ENCODE measurements around the gene EVI2B. TPM values are rescaled to one million over a fixed set of nuclear protein-coding genes. Genes with fewer than 3 reads are reported as not detected.
A peak's percentile ranks its signal among the peaks of the same experiment; 100 is the strongest.
"Not testable (repeated sequence)": the region's sequence is repeated elsewhere in the genome, so short reads cannot be mapped to it uniquely, and the experiment has no call there.

EVI2B gene, protein sequence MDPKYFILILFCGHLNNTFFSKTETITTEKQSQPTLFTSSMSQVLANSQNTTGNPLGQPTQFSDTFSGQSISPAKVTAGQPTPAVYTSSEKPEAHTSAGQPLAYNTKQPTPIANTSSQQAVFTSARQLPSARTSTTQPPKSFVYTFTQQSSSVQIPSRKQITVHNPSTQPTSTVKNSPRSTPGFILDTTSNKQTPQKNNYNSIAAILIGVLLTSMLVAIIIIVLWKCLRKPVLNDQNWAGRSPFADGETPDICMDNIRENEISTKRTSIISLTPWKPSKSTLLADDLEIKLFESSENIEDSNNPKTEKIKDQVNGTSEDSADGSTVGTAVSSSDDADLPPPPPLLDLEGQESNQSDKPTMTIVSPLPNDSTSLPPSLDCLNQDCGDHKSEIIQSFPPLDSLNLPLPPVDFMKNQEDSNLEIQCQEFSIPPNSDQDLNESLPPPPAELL
- polyA plus RNA-seq (2012; ENCODE audit: missing spikeins) = 58.3 TPM

DNA sequence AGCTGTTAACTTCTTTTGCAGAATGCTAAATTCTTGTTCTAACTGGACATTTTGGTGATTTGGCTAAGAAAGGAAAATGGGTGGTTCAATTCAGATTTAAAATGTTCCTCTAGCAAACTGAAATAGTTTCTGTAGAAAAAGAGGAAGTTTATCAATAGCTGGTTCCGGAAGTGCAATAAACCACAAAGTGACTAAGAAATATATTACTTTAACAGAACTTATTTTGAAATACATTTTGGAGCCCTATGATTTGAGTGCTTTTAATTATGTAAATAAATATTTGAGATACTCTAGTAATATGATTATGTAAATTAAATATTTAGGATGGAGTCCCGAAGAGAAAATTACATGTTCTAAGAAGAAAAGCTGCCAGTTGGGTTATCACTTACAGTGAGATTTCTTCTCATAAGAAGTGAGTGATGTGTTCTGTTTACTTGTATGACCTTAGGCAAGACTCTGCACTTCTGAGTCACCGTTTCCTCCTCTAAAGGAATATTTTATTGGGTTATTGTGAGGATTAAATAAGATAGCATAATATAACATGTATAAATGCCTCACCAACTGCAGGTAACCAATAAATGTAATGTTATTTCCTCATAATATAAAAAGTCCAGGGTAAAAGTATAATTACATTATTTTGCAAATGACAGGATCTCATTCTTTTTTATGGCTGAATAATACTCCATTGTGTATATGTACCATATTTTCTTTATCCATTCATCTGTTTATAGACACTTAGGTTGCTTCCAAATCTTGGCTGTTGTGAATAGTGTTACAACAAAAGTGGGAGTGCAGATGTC is at the start of gene EVI2B:
TSS of gene EVI2B (minus strand) at position 73 of the 800 bp plus-strand sequence. CDS start 8,445 bp downstream, outside the sequence.
- DNase-seq (ENCODE audit: insufficient read length) = no peak
- peak; percentile 14 for FAIRE-seq
- 0 out of 2 replicates have a peak, but pooled peaks have one; percentile 37 for TF ChIP-seq POLR2A (IDR thresholded peaks at IDR 0.05; ENCODE audit: low read depth, low read length)
- TF ChIP-seq TAF1 (IDR thresholded peaks at IDR 0.05; ENCODE audit: borderline replicate concordance, low read depth, low read length) = no peak
- peak; percentile 42; the same call in 1 of the 2 replicates for TF ChIP-seq POLR2AphosphoS5 (IDR thresholded peaks at IDR 0.05; ENCODE audit: low read depth, low read length)

DNA sequence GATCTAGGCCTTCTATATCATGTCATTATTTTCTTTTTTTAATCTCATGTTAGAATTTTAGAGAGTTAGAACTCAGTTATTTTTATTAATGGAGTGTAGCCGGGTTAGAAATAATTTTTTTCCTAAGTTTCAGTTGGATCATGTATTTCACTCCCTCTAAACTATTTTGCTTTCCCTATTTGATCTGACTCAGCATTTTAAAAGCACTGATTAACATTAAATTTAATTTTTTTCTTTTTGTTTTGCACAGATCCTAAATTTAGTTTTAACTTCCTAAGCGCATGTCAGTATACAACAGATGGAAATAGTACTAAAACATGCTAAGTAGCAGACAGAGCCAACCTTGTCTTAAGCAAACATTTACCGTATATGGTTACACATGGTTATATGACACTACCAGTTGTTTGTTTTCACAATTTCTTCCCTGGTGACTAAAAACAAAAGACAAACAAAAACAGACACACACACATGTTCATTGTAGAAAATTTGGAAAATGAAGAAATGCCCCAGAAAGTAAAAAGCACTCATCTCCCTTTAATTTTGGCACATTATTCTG is 44.1 kb upstream of the EVI2B start:
- TF ChIP-seq POLR2AphosphoS5 (IDR thresholded peaks at IDR 0.05; ENCODE audit: low read depth, low read length) = no peak
- no peak for TF ChIP-seq TAF1 (IDR thresholded peaks at IDR 0.05; ENCODE audit: borderline replicate concordance, low read depth, low read length)
- no peak for TF ChIP-seq POLR2A (IDR thresholded peaks at IDR 0.05; ENCODE audit: low read depth, low read length)
- DNase-seq (ENCODE audit: insufficient read length) (no peak), FAIRE-seq (peak; percentile 27)

DNA sequence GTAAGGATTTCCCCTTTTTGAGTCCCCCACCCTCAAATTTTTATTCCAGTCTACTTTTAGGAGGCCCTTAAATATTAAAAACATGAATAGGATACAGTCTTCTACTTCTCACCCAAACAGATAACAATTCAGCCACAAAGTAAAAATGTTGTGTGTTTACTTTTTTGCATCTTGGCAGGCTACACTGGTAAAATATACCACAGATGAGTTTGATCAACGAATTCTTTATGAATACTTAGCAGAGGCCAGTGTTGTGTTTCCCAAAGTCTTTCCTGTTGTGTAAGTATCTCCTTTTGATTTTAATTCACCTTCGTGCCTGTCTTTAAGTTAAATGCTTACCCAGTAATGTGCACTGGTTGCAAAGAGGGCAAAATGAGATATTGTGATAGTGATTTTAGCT is 43.2 kb upstream of the EVI2B start:
- FAIRE-seq (no peak), DNase-seq (ENCODE audit: insufficient read length) (no peak)
- TF ChIP-seq TAF1 (IDR thresholded peaks at IDR 0.05; ENCODE audit: borderline replicate concordance, low read depth, low read length) (no peak), POLR2A (IDR thresholded peaks at IDR 0.05; ENCODE audit: low read depth, low read length) (no peak), POLR2AphosphoS5 (IDR thresholded peaks at IDR 0.05; ENCODE audit: low read depth, low read length) (no peak)

DNA sequence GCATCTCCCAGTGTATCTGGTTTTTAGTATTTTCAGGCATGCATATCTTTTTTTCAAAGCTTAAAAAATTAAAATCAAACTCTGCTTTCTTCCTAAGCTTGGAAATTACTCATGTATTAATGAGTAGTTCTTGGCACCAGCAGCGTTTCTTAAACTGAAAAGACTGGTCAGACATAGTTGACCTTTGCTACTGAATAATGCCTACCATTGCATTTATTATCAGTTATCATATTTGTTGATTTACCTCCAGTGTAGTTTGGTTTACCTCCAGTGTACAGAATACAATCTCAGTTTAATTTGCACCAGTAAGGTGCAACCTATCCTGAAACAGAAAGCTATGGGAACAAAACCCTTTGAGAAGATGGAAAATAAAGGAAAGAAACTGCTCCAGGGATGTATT is 42.1 kb upstream of the EVI2B start:
- no peak for DNase-seq (ENCODE audit: insufficient read length)
- TF ChIP-seq POLR2AphosphoS5 (IDR thresholded peaks at IDR 0.05; ENCODE audit: low read depth, low read length) (no peak), TAF1 (IDR thresholded peaks at IDR 0.05; ENCODE audit: borderline replicate concordance, low read depth, low read length) (no peak), POLR2A (IDR thresholded peaks at IDR 0.05; ENCODE audit: low read depth, low read length) (no peak)
- FAIRE-seq = no peak

DNA sequence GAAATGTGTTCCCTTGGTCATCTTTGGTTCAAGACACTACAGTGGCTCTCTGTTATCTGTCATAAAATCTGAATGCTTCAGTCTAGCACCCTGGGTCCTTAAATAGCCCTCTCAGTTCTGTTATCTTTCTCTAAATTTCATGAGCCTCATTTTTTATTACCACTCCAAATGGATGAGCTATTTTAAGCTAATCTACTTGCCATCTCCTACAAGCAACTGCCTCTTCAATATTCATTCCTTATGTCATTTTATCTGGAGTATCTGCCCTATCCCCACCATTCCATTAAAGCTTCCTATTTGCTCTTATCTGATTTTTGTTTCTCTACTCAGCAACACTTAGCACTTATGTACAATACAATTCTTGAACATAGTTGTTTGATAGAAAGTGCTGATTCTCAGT is 35.6 kb upstream of the EVI2B start:
- TF ChIP-seq POLR2AphosphoS5 (IDR thresholded peaks at IDR 0.05; ENCODE audit: low read depth, low read length) (no peak), TAF1 (IDR thresholded peaks at IDR 0.05; ENCODE audit: borderline replicate concordance, low read depth, low read length) (no peak), POLR2A (IDR thresholded peaks at IDR 0.05; ENCODE audit: low read depth, low read length) (no peak)
- FAIRE-seq (no peak), DNase-seq (ENCODE audit: insufficient read length) (no peak)

DNA sequence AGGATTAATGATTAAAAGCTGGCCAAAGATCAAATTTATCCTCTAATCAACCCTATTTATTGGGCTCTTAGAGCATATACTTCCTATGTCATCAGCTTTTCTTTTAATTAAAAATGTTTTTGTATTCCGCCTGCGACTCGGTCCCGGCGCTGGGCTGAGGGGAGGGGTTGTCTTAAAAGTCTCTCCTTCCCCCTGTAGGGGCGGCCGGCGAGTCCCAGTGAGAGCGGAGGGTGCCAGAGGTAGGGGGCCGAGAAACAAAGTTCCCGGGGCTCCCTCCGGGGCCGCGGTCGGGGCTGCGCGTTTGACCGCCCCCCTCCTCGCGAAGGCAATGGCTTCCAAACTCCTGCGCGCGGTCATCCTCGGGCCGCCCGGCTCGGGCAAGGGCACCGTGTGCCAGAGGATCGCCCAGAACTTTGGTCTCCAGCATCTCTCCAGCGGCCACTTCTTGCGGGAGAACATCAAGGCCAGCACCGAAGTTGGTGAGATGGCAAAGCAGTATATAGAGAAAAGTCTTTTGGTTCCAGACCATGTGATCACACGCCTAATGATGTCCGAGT is 31.4 kb upstream of the EVI2B start:
- FAIRE-seq; DNase-seq (ENCODE audit: insufficient read length): not testable (repeated sequence)

DNA sequence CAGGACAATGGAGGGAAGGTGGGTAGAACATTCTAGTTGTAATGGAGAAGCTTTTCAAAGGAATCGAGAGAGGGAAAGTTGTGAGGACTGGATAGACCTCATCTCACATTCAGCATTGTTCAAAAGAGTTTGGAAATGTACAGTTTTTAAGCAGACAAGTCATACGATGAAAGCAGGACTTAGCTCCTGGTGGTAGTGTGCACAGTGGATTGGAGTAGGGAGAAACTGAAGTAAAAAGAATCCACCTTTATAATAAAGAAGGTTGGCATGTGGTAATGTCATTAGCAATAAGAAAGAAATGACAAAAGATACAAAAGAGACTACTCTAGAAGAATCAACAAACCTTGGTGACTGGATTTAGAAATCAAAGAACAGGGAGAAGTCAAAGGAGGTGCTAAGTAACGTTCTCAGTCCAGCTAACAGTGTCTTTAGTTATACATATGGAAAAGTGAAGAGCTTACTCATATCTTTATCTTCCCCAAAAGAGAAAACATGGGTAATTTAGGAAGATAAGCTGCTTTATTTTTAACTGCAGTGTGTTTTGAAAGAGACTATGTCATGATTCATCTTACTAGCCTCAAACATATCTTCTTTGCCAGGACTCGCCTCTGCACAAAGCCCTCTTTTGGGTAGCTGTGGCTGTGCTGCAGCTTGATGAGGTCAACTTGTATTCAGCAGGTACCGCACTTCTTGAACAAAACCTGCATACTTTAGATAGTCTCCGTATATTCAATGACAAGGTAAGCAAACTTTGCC is 26.2 kb upstream of the EVI2B start:
- no peak for TF ChIP-seq POLR2AphosphoS5 (IDR thresholded peaks at IDR 0.05; ENCODE audit: low read depth, low read length)
- no peak for TF ChIP-seq POLR2A (IDR thresholded peaks at IDR 0.05; ENCODE audit: low read depth, low read length)
- no peak for TF ChIP-seq TAF1 (IDR thresholded peaks at IDR 0.05; ENCODE audit: borderline replicate concordance, low read depth, low read length)
- FAIRE-seq = peak; percentile 40
- no peak for DNase-seq (ENCODE audit: insufficient read length)

DNA sequence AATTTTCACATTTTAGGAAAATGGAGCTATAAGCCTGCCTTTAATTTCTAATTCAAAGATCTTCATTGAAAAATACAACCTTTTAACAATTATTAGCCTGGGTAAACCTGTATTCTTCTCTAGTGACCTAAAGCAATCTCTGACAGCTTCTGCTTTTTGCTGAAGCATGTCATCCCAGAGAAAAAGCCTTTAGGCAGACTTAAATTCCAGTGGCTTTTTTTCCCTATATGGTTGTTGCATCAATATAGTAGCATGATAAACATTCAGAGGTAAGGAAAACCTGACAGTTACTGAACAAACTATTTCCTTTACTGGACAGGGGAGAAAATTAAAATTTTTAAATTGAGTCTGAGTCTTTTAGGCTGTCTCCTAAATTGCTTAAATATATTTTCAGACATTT is 15.4 kb upstream of the EVI2B start:
- TF ChIP-seq POLR2A (IDR thresholded peaks at IDR 0.05; ENCODE audit: low read depth, low read length) (no peak), TAF1 (IDR thresholded peaks at IDR 0.05; ENCODE audit: borderline replicate concordance, low read depth, low read length) (no peak), POLR2AphosphoS5 (IDR thresholded peaks at IDR 0.05; ENCODE audit: low read depth, low read length) (no peak)
- DNase-seq (ENCODE audit: insufficient read length) = no peak
- no peak for FAIRE-seq

DNA sequence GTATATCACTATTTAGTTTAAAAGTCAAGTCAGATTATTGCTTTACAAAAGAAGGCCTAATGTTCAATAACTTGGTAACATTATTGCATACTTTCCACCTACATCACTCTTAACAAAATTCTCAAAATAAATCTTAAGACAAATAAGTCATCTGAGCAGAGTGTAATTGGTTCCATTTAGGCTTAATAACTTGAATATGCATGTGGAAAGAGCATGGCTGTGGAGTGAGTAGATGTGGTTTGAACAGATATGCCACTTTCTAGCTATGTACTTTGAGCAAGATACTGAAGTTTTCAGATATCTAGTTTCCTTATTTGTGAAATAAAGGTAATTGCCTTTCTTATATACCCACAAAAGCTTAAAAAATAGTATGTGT is 14.3 kb upstream of the EVI2B start:
- no peak for DNase-seq (ENCODE audit: insufficient read length)
- no peak for TF ChIP-seq POLR2AphosphoS5 (IDR thresholded peaks at IDR 0.05; ENCODE audit: low read depth, low read length)
- no peak for TF ChIP-seq TAF1 (IDR thresholded peaks at IDR 0.05; ENCODE audit: borderline replicate concordance, low read depth, low read length)
- TF ChIP-seq POLR2A (IDR thresholded peaks at IDR 0.05; ENCODE audit: low read depth, low read length) = no peak
- no peak for FAIRE-seq

DNA sequence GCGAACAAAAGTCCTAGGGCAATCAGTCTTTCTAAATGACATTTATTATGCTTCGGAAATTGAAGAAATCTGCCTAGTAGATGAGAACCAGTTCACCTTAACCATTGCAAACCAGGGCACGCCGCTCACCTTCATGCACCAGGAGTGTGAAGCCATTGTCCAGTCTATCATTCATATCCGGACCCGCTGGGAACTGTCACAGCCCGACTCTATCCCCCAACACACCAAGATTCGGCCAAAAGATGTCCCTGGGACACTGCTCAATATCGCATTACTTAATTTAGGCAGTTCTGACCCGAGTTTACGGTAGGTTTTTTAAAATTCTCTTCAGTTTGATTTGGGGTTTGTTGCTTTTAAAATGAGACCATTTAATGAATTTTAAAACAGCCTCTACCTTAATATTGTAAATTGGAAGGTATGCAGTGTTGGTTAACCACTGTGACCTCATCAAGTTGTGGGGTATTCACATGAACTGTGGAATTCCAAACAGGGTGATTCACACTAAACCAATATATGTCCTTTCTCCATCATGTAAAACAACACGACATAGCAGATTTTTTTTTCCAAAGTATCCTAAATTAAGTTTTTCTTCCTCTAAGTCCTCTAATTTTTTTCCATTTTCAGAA is 13.8 kb upstream of the EVI2B start:
- FAIRE-seq (no peak), DNase-seq (ENCODE audit: insufficient read length) (no peak)
- TF ChIP-seq TAF1 (IDR thresholded peaks at IDR 0.05; ENCODE audit: borderline replicate concordance, low read depth, low read length) (no peak), POLR2AphosphoS5 (IDR thresholded peaks at IDR 0.05; ENCODE audit: low read depth, low read length) (no peak), POLR2A (IDR thresholded peaks at IDR 0.05; ENCODE audit: low read depth, low read length) (no peak)
